K562 (cell line): ENCODE results near the gene ACTR3C. TPM values are rescaled to one million over a fixed set of nuclear protein-coding genes. Genes with fewer than 3 reads are reported as not detected.

Experiments used
- CBX5 ChIP-seq: IDR thresholded peaks from 2 replicates; pipeline ENCODE4 v1.6.1; 2014; ENCODE audit warnings: low read depth, borderline replicate concordance
- FOXK2 ChIP-seq, 2 experiments: fragments of 450-650 bp; IDR thresholded peaks in 1 of 2; conservative IDR thresholded peaks in 1 of 2; 2 replicates each; pipeline ENCODE4 v1.6.1; 2016; ENCODE audit warnings: low read depth in 2 of 2, mild to moderate bottlenecking in 1 of 2
- GABPA ChIP-seq: fragments of 200-800 bp; sonication (Bioruptor generic); conservative IDR thresholded peaks from 2 replicates; pipeline ENCODE4 v1.6.1; 2016; ENCODE audit warnings: low read depth, missing genetic modification characterization, missing compliant biosample characterization
- MEF2A ChIP-seq: IDR thresholded peaks from 2 replicates; pipeline ENCODE4 v1.6.1; 2011; ENCODE audit warnings: low read depth, mild to moderate bottlenecking, low read length, moderate library complexity; ENCODE audit not compliant: control insufficient read depth
- MTA1 ChIP-seq: fragments of 450-650 bp; IDR thresholded peaks from 2 replicates; pipeline ENCODE4 v1.6.1; 2017; ENCODE audit warnings: borderline replicate concordance
- MTA2 ChIP-seq: fragments of 450-650 bp; IDR thresholded peaks from 2 replicates; pipeline ENCODE4 v1.6.1; 2016; ENCODE audit warnings: low read depth
- NBN ChIP-seq: fragments of 450-650 bp; IDR thresholded peaks from 2 replicates; pipeline ENCODE4 v1.6.1; 2016; ENCODE audit warnings: low read depth, mild to moderate bottlenecking
- SPI1 ChIP-seq: IDR thresholded peaks from 2 replicates; pipeline ENCODE4 v1.6.1; 2011; ENCODE audit warnings: low read depth, low read length, control low read depth, borderline replicate concordance
- STAG1 ChIP-seq: sonication (generic); formaldehyde crosslinking; IDR thresholded peaks from 2 replicates; pipeline ENCODE4 v1.5.0; 2020; ENCODE audit warnings: missing genetic modification reagents, borderline replicate concordance
- STAT5A ChIP-seq: IDR thresholded peaks from 2 replicates; pipeline ENCODE4 v1.6.1; 2012; ENCODE audit warnings: low read length, inconsistent platforms, borderline replicate concordance
- THRAP3 ChIP-seq: fragments of 450-650 bp; IDR thresholded peaks from 2 replicates; pipeline ENCODE4 v1.6.1; 2016; ENCODE audit warnings: mild to moderate bottlenecking, inconsistent platforms, borderline replicate concordance
- UBTF ChIP-seq, 2 experiments: IDR thresholded peaks; 2 replicates each; pipeline ENCODE4 v1.6.1; 2012; ENCODE audit warnings: improper control_type of control experiment in 2 of 2, low read depth in 2 of 2, low read length in 2 of 2, borderline replicate concordance in 1 of 2
- YBX1 ChIP-seq: fragments of 450-650 bp; IDR thresholded peaks from 2 replicates; pipeline ENCODE4 v1.7.1; 2016; ENCODE audit warnings: mild to moderate bottlenecking
- ZBTB11 ChIP-seq, 3 experiments: fragments of 200-800 bp in 1 of 3; fragments of 250-450 bp in 1 of 3; fragments of 450-650 bp in 1 of 3; sonication (Bioruptor Pico) in 1 of 3; sonication (Bioruptor generic) in 1 of 3; formaldehyde crosslinking in 1 of 3; IDR thresholded peaks; 2 replicates each; pipeline versions ENCODE4 v1.6.1 to v1.8.0; 2016 to 2022; ENCODE audit warnings: mild to moderate bottlenecking in 2 of 3, missing genetic modification characterization in 2 of 3, missing compliant biosample characterization in 1 of 3, moderate library complexity in 1 of 3
- ZBTB5 ChIP-seq: fragments of 450-650 bp; IDR thresholded peaks from 2 replicates; pipeline ENCODE4 v1.6.1; 2017; ENCODE audit warnings: antibody characterized with exemption
- ZNF165 ChIP-seq: fragments of 250-450 bp; sonication (Bioruptor Pico); IDR thresholded peaks from 2 replicates; pipeline ENCODE4 v1.4.0; 2020; ENCODE audit warnings: borderline replicate concordance
- ZNF239 ChIP-seq: fragments of 250-450 bp; sonication (Bioruptor Pico); IDR thresholded peaks from 2 replicates; pipeline ENCODE4 v1.4.0; 2020; ENCODE audit warnings: mild to moderate bottlenecking
- ZNF76 ChIP-seq: fragments of 250-450 bp; sonication (Bioruptor Pico); IDR thresholded peaks from 2 replicates; pipeline ENCODE4 v1.4.0; 2020; ENCODE audit warnings: mild to moderate bottlenecking, moderate library complexity, borderline replicate concordance
- ZZZ3 ChIP-seq: fragments of 450-650 bp; IDR thresholded peaks from 2 replicates; pipeline ENCODE4 v1.6.1; 2016; ENCODE audit warnings: antibody characterized with exemption, mild to moderate bottlenecking, moderate library complexity
- polyA plus RNA-seq, 8 experiments: library from polyadenylated mRNA; depleted of rRNA in 4 of 8; stranded (reverse) in 5 of 8; unstranded in 3 of 8; fragments of >200 nt; fragmentation: Nextera tagmentation in 2 of 8; fragmentation: Illumina TruSeq in 1 of 8; extraction: Ambion mirVana in 2 of 8; extraction: Trizol in 1 of 8; gene quantifications; 2 replicates each; pipeline versions ENCODE4 v1.2.1 to v1.2.3, GENCODE V29; 2011 to 2014; ENCODE audit warnings: inconsistent platforms in 1 of 8, missing spikeins in 1 of 8
- total RNA-seq, 7 experiments: library from RNA; depleted of rRNA in 6 of 7; stranded (reverse); fragments of >200 nt in 6 of 7; fragmentation: Illumina TruSeq in 2 of 7; extraction: Trizol in 2 of 7; gene quantifications; 2 replicates each; pipeline versions ENCODE4 v1.2.1 to v1.2.3, GENCODE V29; 2011 to 2021; ENCODE audit warnings: low replicate concordance in 1 of 7

ACTR3C gene
- total and polyA plus RNA-seq, 9 of the 15 experiments (the other 6 are each of a cell fraction or from before 2014, with no cell fraction given) = 9.0 to 35.4 (median 13.3) TPM

DNA sequence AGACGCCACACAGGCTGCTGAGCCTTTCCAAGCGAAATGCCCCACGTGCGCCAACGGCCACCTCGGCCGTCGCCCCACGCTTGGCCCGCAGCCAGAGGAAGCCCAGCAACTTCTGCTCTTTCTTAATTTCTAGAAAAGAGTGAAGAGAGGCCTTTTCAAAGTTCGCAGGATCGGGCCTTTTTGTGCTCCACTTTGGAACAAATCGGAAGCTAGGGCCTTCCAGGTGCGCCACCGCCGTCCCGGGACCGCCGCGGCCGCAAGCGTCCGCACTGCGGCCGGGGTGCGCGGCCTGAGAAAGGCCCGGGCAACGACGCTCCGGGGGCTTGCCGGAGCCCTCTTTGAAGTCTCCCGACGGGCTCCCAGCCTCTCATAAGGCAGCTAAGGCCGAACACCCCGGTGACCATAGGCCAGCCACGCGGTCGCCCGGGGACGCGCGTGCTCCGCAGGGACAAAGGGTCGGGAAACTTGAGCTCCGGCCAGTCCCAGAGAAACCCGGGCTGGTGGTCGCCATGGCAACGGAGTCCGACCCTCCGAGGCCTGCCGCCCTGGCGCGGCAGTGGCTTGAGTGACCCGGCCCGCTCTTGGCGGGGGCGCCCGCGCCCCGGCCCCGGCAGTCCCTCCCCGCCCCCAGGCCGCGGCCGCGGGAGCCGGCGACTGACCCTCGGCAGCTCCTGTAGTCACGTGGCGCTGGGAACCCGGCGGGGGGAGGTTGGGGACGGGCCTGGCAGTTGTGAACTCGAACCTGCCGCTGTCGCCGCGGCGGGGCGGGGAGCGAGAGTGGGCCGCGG is 44.9 kb upstream of the ACTR3C start, which contains the start of gene REPIN1 (continued):
- TF ChIP-seq UBTF (IDR thresholded peaks at IDR 0.05; ENCODE audit: borderline replicate concordance in 1 of 2, low read depth in 2 of 2, low read length in 2 of 2) (peak; percentile 82 to 85), NBN (peak; percentile 29), STAT5A (no peak), FOXK2 (conservative IDR thresholded peaks at IDR 0.05 in 1 of 2, IDR thresholded peaks at IDR 0.05 in 1 of 2; ENCODE audit: low read depth in 2 of 2) (no peak), STAG1 (CRISPR knock-in tag) (0 out of 2 replicates have a peak, but pooled peaks have one; percentile 34), ZZZ3 (no peak), MTA1 (0 out of 2 replicates have a peak, but pooled peaks have one; percentile 67), ZNF239 (CRISPR knock-in tag) (no peak; the same call in 1 of the 2 replicates), ZBTB5 (no peak), YBX1 (no peak), THRAP3 (no peak), ZNF165 (no peak), SPI1 (no peak), MTA2 (no peak; the same call in 1 of the 2 replicates), MEF2A (0 out of 2 replicates have a peak, but pooled peaks have one; percentile 5), GABPA (0 out of 2 replicates have a peak, but pooled peaks have one; percentile 47), CBX5 (no peak), ZNF76 (CRISPR knock-in tag) (peak; percentile 90; the same call in 1 of the 2 replicates), ZBTB11 (CRISPR knock-in tag; IDR thresholded peaks at IDR 0.05) (peak in 2 of 3 experiments; percentile 29 to 81; a peak in 2 of 6 replicates)
